GM19463 (cell line): Measurements from ENCODE around the gene INTS6L.
A peak's percentile ranks its signal among the peaks of the same experiment; 100 is the strongest.

Source experiments
- ATAC-seq: cut with Tn5 transposase; IDR thresholded peaks from one replicate; pipeline ENCODE4 v1.9.1; 2021; ENCODE audit warnings: mild to moderate bottlenecking, moderate library complexity; ENCODE audit not compliant: unreplicated experiment

Gene INTS6L, protein sequence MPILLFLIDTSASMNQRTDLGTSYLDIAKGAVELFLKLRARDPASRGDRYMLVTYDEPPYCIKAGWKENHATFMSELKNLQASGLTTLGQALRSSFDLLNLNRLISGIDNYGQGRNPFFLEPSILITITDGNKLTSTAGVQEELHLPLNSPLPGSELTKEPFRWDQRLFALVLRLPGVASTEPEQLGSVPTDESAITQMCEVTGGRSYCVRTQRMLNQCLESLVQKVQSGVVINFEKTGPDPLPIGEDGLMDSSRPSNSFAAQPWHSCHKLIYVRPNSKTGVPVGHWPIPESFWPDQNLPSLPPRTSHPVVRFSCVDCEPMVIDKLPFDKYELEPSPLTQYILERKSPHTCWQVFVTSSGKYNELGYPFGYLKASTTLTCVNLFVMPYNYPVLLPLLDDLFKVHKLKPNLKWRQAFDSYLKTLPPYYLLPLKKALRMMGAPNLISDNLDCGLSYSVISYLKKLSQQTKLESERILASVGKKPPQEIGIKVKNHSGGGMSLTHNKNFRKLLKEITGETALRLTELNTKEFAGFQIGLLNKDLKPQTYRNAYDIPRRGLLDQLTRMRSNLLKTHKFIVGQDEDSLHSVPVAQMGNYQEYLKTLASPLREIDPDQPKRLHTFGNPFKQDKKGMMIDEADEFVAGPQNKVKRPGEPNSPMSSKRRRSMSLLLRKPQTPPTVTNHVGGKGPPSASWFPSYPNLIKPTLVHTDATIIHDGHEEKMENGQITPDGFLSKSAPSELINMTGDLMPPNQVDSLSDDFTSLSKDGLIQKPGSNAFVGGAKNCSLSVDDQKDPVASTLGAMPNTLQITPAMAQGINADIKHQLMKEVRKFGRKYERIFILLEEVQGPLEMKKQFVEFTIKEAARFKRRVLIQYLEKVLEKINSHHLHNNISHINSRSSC

DNA sequence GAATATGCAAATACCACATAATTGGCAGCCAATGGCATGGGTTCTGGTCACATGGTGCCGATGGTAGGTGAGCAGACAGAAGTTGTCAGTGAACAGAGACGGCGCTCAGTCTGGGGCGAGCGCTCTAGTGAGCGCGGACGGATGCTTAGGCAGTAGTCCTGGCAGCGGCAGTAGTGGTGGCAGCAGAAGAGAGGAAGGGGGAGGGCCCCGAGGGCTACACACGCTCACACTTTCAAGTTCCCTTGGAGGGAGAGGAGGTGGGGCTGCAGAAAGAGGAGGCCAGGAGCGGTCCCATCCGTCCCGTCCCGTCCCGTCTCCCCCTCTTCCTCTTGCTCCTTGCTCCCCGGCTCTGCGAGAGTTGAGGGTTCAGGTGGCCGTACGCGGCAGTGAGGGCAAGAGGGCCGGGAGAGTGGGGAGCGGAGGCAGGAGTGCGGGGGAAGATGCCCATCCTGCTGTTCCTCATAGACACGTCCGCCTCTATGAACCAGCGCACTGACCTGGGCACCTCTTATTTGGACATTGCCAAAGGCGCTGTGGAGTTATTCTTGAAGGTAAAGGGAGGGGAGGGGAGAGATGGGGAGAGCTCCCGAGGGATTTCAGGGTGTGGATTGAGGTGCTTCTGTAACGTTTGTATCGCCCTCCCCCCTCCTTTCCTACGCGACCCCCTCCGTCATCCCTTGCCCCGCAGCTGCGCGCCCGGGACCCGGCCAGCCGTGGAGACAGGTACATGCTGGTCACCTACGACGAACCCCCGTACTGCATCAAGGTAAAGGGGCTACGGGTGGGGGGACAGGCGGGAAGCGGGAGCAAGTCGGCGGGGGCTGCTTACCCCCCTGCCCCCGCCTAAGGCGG, at the start of gene INTS6L:
TSS of gene INTS6L (plus strand) at position 108 of the 852 bp plus-strand sequence. CDS start at position 441, 333 bp downstream.
- ATAC-seq: peak; percentile 72

DNA sequence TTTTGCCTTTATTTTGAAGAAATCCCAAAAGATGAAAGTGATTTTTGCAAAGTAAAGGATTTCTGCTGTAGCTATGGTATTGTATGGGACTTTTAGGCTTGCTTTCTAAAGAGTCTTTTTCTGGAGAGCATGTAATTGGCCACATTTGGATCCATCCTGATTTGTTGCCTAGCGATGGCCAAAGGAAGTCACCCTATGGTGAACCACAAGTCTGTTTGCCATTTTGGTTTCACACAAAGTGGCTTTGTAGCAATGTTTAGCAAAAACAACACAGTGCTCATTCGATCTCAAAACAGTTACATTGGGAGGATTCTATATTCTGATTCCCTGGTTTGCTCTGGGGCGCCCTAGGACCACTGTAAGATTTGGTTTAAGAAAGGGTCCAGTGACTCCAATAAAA, 44.1 kb upstream of the INTS6L start:
- ATAC-seq: no peak

DNA sequence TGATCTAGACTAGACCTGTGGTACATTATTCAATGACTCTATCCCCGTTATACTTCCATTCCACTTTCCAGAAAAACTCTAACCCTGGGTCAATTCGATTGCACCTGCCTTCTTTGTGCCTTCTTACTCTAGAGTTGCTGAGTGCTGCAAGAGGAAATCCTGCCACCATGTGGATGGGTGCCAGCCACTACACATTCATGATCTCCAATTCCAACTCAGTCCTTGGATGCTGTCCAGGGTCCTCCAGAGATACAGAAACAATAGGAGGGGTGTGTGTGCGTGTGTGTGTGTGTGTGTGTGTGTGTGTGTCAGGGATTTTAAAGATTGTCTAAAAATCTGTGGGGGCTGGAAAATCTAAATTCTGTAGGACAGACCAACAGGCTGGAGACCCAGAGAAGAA, 42.9 kb upstream of the INTS6L start:
- ATAC-seq: no peak

DNA sequence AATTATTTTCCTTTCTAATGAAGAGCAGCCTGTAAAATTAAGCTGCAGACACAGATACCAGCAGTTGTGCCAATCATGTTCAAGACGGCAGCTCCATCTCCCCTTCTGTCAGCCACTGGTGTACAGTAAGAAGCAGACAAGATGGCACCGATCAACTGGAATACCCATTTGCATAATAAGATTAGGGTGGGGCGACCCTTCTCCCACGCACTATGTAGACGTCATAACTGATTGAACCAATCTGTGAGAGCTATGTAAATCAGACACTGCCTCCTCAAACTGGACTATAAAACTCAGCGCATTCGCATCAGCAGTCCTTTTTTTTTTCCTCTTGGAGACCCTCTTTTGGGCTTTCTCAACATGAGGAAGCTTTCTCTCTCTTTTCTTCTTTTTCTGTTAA, 40.4 kb upstream of the INTS6L start:
- no peak for ATAC-seq

DNA sequence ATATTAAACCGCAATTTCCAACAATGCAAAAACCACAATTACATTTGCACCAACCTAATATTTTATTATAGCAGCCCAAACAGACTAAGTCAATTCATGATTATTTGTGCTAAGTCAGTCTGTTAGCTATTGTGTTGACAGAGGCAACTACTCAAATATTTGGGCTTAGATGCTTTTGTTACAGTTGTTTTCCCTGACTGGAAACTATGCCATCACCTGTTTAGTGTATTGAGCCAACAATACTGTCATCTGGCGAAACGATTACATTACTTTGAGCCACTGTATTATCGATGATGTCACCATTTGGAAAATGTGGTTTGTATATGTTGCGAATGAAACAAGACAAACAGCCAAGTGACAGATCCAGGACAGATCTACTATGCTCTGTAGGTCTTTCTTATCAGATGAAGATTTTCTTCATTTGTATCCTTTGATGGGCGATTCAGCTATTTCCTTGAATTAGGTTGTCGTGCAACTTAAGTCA, 38.7 kb upstream of the INTS6L start:
- ATAC-seq: no peak

DNA sequence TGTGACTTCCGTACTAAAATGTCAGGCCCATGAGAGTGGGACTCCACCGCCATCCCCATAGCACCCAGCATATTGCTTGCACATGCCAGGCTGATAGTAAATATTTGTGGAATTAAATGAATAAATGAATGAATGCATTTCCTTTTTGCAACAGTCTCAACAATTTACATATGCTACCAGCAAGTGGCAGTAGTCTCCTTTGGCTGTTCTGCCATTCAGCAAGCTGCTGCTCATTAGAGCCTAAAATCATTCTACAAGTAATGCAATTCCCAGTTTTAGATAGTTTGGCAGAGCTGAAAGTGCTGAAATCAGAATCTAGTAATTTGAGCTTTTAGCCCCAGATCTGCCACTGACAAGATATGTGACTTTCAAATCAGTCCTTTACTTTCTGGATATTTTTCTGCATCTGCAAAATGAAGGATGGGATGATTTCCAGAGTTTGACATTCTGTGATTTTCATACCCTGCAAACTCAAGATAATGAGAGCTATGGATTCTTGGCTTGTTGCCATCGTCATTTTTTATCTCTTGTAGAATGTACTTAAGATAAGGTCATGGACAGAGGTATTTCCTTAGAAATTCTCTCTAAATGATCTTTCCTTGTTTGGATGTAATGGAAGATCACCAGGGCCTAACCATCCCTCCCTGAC, 35.7 kb upstream of the INTS6L start:
- no peak for ATAC-seq

DNA sequence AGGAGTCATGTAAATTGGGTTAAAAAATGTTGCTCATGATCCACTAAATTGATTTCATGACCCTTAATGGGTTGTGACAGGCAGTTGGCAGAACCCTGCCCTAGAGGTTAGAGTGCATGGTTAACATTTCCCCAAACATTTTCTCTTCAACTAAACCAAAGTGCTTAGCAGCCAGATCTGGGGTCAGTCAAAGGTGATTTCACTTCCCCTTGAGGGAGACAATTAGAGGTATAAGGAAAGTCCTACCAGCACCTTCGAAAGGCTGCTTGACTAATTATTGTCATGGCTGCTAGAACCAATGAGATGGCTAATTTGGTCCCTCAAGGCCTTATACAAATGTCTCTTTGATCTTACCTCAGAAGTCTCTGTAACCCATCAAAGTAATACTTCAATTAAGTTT, 30.9 kb upstream of the INTS6L start:
- ATAC-seq: peak; percentile 84

DNA sequence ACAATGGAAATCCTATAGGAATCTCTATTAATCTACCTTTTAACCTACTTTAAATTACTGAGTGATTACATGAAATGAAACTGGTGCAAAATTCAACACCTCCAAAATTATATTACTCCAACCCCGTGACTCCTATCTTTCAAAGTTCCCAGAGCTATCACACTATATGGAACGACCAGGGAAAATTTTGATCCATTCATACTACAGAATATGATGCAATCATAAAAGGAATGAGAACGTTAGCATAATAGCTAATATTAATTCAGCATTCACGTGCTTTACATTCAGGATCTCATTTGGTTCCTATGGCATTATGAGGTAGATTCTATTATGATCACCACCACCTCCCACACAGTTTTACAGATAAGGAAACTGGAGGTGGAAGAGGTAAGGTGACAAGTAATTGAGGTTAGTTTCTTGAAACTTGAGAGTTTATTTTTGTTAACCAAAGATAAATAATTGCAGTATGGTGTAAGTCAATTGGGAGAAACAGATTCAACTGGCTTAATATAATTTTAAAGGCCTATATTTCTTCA, 29.4 kb upstream of the INTS6L start:
- ATAC-seq: no peak

DNA sequence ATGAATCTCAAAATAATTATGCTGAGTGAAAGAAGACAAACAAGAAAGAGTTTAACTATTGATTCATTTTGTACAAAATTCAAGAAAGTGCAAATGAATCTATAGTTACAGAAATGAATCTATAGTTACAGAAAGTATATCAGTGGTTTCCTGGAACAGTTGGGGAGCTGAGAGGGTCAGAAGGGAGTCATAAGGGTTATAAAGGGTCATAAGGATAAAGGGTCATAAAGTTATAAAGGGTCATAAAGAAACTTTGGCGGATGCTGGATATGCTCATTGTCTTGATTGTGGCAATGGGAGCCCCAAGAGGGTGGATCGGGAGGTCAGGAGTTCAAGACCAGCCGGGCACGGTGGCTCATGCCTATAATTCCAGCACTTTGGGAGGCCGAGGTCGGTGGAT, 26.0 kb upstream of the INTS6L start:
- ATAC-seq: no peak

DNA sequence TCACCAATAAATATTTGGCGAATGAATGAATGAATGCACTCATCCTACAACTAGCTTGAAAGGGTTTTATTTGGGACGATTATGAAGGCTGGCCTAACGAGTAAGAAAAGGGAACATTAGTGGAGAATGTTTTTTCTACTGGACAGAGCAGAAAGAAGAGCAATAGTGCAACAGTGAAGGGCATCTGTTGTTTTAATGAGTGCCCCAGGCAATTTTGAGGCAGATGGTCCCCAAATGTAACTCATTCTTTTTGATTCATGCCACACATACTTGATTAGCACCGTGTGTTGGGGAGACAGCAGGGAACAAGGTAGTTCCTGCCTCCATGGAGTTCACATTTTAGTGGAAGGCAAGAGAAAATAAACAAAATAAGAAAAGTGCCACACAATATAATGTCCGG, 22.7 kb upstream of the INTS6L start:
- no peak for ATAC-seq

DNA sequence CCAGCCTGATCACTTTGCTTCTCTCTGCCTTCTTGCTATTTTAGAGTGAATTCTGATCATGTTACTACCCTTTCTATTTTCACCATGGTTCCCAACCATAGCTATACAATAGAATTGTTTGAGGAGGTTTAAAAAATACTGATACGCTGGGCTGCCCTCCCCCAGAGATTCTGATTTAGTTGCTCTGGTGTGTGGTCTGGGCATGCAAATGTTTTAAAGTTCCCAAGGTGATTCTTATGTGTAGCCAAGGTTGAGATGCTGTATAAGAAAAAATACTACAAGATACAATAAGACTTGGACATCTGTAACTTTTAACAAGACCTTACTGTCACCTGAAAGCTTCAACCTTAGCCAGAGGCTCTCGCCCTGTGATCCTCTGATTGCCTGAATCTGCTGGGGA, 22.2 kb upstream of the INTS6L start:
- no peak for ATAC-seq

DNA sequence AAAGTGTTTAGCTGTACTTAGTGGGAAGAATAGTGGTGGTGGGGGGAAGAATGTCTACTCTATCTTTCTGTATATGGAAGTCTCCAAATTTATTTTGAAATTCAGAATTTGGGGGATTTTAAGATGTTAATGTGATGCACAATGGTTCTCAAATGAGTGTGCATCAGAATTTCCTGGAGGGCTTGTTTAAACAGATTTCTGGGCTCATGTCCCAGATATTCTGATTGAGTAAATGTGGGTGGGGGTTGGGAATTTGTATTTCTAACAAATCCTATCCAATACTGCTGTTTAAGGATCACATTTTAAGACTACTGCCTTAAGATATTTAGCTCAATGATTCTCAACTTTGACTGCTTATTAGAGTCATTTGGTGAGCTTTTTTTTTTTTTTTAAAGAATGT, 15.1 kb upstream of the INTS6L start:
- ATAC-seq: no peak

DNA sequence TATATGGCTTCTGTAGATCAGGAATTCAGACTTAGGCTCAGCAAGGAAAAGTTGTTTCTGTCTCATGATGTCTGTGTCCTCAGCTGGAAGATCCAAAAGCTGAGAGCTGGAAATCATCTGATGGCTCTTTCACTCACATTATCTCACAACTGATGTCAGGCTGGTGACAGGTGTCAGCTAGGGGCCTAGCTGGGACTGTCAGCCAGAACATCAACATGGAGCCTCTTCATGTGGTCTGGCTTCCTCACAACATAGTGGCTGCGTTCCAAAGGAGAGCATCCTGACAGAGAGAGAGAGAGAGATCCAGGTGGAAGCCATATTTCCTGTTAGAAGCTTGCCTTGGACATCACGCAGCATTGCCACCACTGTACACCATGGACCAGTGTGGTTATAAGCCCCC, 10.6 kb upstream of the INTS6L start:
- ATAC-seq: no peak

DNA sequence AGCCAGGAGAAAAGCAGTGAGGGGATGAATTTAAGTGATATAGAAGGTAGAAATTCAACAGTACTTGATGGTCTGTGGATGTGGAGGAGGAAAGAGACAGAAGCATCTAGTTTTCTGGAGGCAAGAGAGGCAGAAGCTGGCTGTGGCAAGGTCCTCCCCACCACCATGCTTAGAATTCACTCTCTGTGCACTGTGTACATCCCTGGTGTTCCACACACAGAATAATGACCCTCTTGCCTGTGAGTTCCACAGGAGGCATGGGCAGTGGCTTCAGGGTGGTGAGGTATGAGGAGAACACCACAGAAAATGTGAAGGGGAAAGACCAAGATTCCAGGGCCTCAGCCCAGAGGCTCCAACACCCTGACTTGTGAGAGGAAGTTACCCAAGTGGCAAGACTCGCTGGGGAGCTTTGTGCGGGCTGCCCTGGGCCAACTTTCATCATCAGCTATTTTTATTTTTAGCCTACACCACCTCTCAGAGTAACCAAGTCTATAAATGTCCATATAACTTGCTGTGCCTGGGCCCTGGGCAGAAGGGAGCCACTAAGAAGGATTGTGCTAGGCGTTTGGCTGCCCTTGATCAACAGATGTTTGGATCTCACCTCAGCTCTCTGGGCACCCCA, 7.8 kb upstream of the INTS6L start:
- no peak for ATAC-seq

DNA sequence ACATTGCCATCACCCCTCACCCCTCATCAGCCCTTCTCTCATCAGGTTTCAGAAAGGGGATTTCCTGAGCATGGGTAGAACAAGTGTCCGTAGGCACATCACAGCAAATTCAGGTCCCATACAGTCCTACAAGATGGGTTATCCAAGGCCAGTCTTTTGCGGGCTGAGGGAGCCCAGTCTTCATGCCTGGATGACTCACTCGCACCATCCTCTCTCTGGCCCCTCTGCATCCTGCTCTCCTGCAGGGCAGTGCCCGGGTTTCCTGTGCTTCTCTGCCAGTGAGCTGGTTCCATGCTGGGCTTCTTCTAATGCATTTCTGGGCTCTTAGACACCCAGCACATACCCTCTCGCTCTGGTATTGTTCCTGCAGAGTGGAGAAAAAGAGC, 7.3 kb upstream of the INTS6L start:
- no peak for ATAC-seq

DNA sequence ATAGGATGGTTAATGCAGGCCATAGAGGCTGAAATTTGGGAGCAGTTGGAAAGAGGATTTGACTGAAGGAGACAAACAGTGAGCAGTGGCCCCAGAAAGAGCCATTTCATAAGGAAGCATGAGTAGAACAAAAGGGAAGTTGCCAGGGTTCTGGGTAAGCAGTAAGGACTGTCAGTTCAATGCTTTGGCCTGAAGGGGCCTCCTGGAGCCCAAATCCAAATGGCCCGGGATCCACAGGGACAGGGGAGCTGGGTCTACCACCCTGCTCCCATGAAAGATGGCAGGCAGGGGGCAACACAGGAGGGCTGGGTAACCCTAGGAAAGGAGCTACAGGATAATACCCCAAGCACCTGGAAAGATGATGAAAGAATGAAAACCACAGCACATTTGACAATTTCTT, 4.1 kb upstream of the INTS6L start:
- ATAC-seq: no peak

DNA sequence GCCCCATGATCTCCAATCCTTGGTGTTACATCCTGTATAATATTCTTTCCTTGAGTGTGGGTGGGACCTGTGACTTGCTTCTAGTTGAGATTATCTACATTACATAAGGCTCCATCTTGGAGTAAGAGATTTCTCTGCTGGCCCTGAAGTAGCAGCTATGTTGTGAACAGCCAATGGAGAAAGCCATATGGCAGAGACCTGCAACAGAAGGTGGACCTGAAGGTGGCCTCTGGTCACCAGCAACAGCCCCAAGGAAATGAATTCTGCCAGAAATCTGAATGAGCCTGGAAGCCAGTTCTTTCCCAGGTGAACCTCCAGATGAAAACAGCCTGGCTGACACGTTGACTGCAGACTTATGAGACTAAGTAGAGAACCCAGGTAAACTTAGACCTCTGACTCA, 2.3 kb upstream of the INTS6L start:
- ATAC-seq: no peak

DNA sequence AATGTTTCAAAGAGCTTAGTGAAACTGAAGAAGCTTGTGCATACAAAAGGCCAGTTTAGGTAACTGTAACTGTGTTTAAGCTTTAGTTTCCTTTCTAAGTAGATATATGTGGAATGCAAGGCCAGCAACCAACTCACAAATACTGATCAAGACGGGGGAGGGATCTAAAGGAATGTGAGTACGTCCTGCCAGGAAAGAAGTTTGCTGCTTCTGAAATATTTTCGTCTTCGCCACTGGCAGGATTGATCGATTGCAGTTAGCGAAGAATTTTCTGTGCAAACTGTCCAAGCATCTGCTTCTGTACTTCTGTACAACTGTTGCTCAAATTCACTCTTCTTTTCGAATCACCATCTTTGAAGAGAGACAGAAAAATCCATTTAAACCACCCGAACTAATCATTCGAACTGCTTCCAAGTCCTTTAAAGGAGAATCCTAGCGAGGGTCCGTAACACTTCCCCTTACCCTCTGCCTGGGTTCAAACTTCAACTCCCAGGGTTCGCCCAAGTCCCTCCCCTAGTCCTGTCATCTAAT, 373 bp upstream of the INTS6L start:
- ATAC-seq: no peak

DNA sequence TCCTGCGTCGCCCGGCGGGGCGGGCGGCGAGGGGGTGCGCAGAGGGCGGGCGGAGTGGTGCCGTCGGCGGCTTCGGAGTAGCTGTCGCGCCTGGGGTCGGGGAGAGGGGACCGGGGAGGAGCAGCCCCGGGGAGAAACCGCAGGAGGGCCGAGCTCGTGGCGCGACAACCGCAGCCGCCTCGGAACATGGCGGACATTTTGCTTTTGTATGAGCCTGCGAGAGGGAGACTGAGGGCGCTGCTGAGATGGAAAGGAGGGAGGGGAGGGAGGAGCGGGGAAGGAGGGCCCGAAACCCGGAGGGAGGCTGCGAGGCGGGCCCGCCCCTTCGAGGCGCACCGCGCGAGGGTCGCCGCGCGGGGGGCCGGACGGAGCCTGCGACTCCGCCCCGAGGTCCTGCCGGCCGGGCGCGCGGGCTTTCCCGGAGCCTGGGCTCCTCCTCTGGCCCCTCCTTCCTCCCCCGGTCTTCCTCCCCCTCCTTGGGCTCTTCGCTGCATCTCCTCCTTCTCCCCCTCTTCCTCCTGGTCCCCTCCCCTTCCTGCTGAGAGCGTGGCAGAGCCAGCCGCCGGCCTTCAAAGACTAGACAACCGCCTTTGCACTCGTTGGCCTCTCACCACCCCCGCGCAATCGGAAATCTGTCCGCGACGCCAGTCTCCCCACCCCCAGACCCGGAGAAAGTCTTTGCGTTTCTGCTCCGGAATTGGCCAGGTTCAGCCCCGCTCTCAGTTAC, 1.1 kb downstream of the INTS6L start:
- peak; percentile 63 for ATAC-seq
